Upper lobe of right lung (tissue), 1 donor: ENCODE measurements around the gene JARID2. TPM values are rescaled to one million over a fixed set of nuclear protein-coding genes. Genes with fewer than 3 reads are reported as not detected.

Experiments used
- ATAC-seq: fragments of 200-7000 bp; cut with Tn5 transposase; one replicate; pipeline ENCODE4 v1.9.1; 2020; ENCODE audit warnings: mild to moderate bottlenecking, moderate library complexity
- DNase-seq: peaks from one replicate; pipeline ENCODE4 v3.0.0-alpha.2; 2020
- H3K27ac ChIP-seq: fragments of 200-600 bp; one replicate; pipeline ENCODE4 v1.8.0; 2022
- H3K27me3 ChIP-seq: fragments of 200-600 bp; one replicate; pipeline ENCODE4 v1.8.0; 2022; ENCODE audit warnings: mild to moderate bottlenecking
- H3K36me3 ChIP-seq: fragments of 200-600 bp; one replicate; pipeline ENCODE4 v1.8.0; 2022
- H3K4me1 ChIP-seq: fragments of 200-600 bp; one replicate; pipeline ENCODE4 v1.8.0; 2022
- H3K4me3 ChIP-seq: fragments of 200-600 bp; one replicate; pipeline ENCODE4 v1.8.0; 2022; ENCODE audit warnings: mild to moderate bottlenecking
- H3K9me3 ChIP-seq: fragments of 200-600 bp; one replicate; pipeline ENCODE4 v1.8.0; 2022
- intact Hi-C: fragments of 100-400 bp; cut with DNase I; formaldehyde crosslinking; loops from one replicate; pipeline ENCODE4 v1.11.0; 2022
- total RNA-seq: library from RNA; stranded (reverse); fragmentation: NEBNext Ultra II Directional; extraction: Animal tissue kit (Norgen Biotek cat#: 25700); gene quantifications from one replicate; pipeline ENCODE4 v1.2.1, GENCODE V29; 2021
- TF ChIP-seq, protein P1 (sequence below): fragments of 200-600 bp; IDR thresholded peaks from one replicate; pipeline ENCODE4 v1.8.0; 2022; ENCODE audit warnings: antibody characterized with exemption
- donor health status: DM: no; HTN: yes; CAD: no; lungs with severe emphysema.

JARID2 gene
- total RNA-seq, 1 donor from 2014 or later = 15.1 TPM

DNA sequence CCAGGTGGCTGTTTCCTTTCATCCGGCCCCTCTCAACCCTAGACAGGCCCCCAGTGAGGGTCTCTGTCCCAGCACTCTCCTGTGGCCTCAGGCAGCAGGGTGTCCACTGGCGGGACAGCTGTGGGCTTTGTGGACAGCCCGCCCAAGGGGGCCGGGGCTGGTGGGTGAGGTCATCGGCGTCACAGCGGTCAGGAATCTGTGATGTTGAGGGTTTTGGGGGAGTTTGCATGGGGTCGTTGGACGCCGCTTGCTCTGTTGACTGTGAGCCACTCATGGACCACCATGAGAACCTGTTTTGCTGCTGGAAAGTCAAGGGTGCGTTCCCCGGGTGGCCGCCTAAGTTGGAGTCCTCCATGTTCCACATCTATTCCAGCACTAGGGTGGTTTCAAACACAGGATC, 270.5 kb downstream of the JARID2 start:
- no peak for ATAC-seq
- H3K36me3 ChIP-seq = peaks cover 72% of the 10 kb centered on the region
- H3K4me3 ChIP-seq = no peak overlapping the region
- no peak overlapping the region for H3K27ac ChIP-seq
- H3K27me3 ChIP-seq = no peaks in the 10 kb centered on the region
- no peaks in the 10 kb centered on the region for H3K9me3 ChIP-seq
- TF ChIP-seq, protein P1, sequence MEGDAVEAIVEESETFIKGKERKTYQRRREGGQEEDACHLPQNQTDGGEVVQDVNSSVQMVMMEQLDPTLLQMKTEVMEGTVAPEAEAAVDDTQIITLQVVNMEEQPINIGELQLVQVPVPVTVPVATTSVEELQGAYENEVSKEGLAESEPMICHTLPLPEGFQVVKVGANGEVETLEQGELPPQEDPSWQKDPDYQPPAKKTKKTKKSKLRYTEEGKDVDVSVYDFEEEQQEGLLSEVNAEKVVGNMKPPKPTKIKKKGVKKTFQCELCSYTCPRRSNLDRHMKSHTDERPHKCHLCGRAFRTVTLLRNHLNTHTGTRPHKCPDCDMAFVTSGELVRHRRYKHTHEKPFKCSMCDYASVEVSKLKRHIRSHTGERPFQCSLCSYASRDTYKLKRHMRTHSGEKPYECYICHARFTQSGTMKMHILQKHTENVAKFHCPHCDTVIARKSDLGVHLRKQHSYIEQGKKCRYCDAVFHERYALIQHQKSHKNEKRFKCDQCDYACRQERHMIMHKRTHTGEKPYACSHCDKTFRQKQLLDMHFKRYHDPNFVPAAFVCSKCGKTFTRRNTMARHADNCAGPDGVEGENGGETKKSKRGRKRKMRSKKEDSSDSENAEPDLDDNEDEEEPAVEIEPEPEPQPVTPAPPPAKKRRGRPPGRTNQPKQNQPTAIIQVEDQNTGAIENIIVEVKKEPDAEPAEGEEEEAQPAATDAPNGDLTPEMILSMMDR = no peak
- no peak for DNase-seq
- H3K4me1 ChIP-seq = no peaks in the 10 kb centered on the region
- intact Hi-C loops = loop anchor here (10.0 kb wide), 1 partner anchor 108 kb away; no protein-coding TSS in a partner anchor

DNA sequence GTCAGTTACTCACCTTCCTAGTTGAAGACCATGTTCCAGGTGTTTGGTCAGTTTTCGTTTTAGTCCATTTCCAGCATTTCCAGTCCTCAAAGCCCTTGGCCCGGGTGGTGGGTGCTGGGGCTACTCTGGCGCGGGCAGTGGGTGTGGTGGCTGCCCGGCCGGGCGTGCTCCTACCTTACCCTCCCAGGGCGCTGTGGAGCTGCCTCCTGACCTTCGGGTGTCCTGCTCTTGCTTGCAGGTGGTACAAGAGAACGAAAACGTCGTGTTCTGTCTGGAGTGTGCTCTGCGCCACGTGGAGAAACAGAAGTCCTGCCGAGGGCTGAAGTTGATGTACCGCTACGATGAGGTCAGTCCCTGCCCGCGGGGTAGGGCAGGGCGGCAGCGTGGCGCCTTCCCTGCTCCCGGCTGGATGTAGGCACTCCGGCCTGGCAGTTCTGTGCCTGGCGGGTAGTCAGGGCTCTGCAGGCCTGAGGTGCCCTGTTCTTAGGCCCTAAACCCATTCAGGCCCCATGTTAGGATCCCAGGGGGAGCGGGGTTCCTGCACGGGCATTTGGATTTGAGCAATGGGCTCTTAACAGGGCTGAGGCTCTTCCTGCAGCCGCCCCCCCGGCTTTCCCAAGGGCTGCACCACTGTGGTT, 271.2 kb downstream of the JARID2 start:
- Histone ChIP-seq H3K4me3 (no peak overlapping the region), H3K36me3 (peaks cover 70% of the 10 kb centered on the region), H3K27ac (no peak overlapping the region), H3K9me3 (no peaks in the 10 kb centered on the region), H3K4me1 (no peaks in the 10 kb centered on the region), H3K27me3 (no peaks in the 10 kb centered on the region)
- TF ChIP-seq, protein P1 = no peak
- ATAC-seq (no peak), DNase-seq (no peak)
- intact Hi-C loops = loop anchor here (10.0 kb wide), 1 partner anchor 108 kb away; no protein-coding TSS in a partner anchor

DNA sequence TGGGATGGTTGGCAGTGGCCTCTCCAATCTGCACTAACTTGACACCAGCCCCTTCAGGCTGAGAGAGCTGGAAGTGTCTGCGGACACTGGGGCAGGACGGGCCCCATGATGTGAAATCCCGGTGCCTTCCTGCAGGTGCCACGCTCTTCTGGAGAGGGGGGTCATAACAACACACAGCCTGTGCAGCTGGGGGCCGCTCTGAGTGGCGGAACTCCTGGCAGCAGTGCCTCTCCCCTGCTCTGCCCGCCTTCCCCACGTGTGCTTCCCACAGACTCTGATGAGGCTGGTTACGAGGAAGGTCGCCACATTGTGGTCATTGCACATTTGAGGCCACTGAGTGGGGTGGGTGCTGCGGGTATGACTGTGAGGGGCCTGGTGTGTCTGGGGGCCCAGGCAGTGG, 271.7 kb downstream of the JARID2 start:
- Histone ChIP-seq H3K4me1 (no peaks in the 10 kb centered on the region), H3K36me3 (peaks cover 66% of the 10 kb centered on the region), H3K4me3 (no peak overlapping the region), H3K27me3 (no peaks in the 10 kb centered on the region), H3K9me3 (no peaks in the 10 kb centered on the region), H3K27ac (no peak overlapping the region)
- TF ChIP-seq, protein P1 = no peak
- intact Hi-C loops = loop anchor here (10.0 kb wide), 1 partner anchor 107 kb away; no protein-coding TSS in a partner anchor
- ATAC-seq (no peak), DNase-seq (peak; percentile 53)

DNA sequence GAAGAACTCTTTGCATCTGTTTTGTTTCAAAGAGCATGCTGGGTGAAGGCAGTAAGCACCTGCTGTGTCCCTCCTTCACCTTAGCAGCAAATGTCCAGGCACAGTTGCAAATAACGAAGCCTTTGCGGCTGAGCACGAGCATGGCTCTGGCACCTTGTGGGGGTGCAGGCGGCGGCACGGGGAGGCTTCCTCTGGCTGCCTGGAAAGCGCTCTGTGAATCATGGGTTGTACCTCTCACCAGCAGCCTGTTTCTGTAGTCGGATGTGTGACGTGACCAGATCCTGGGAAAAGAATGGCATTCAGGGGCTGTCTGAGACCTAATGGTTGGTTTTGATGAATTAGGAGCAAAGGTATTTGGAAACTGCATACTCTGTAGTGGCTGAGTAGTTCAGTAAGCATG, 272.2 kb downstream of the JARID2 start:
- ATAC-seq (no peak), DNase-seq (peak; percentile 53)
- TF ChIP-seq, protein P1 = no peak

DNA sequence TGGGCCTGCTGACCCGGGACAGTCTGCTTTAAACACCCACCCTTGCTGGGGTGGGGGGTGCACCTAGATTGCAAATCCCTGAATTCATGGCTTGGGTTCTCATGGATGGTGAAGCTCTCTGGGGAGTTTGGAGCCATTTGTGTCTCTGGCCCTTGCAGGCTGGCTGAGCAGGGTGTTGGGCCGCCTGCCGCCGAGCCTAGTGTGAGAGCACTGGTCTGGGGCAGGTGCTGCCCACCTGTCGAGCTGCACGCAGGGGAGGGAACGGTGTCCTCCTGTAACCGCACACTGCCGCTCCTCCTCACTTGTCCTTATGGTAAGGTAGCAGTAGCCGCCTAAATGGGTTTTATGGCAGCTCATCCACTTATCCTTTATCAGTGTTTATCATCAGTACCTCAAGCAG, 273.0 kb downstream of the JARID2 start:
- H3K9me3 ChIP-seq = no peaks in the 10 kb centered on the region
- no peak overlapping the region for H3K27ac ChIP-seq
- peaks cover 66% of the 10 kb centered on the region for H3K36me3 ChIP-seq
- H3K4me1 ChIP-seq = no peaks in the 10 kb centered on the region
- TF ChIP-seq, protein P1 = no peak
- no peak overlapping the region for H3K4me3 ChIP-seq
- no peak for ATAC-seq
- H3K27me3 ChIP-seq = no peaks in the 10 kb centered on the region
- peak; percentile 52 for DNase-seq
- intact Hi-C loops = loop anchor here (10.0 kb wide), 1 partner anchor 106 kb away; no protein-coding TSS in a partner anchor

More for the DNA sequence above, 272.2 kb downstream of the JARID2 start:
- peaks cover 66% of the 10 kb centered on the region for H3K36me3 ChIP-seq
- H3K27me3 ChIP-seq = no peaks in the 10 kb centered on the region
- intact Hi-C loops = loop anchor here (10.0 kb wide), 1 partner anchor 107 kb away; no protein-coding TSS in a partner anchor
- no peaks in the 10 kb centered on the region for H3K9me3 ChIP-seq
- H3K4me3 ChIP-seq = no peak overlapping the region
- H3K4me1 ChIP-seq = no peaks in the 10 kb centered on the region
- no peak overlapping the region for H3K27ac ChIP-seq
